Measurements from ENCODE around the gene SERPINA1. TPM values are rescaled to one million over a fixed set of nuclear protein-coding genes. Genes with fewer than 3 reads are reported as not detected.
"Not testable (repeated sequence)": the region's sequence is repeated elsewhere in the genome, so short reads cannot be mapped to it uniquely, and the experiment has no call there.

SERPINA1 gene
- under 1 TPM; 0.27 to 0.55 TPM for total RNA-seq

- POLR2A ChIA-PET: no interaction called here
- CTCF ChIA-PET: no interaction called here
Observed at GRCh38 chr14:94388384-94389103, at the start of gene SERPINA1. TSS of gene SERPINA1 (minus strand) at chr14:94388602. CDS start at chr14:94383237, 5,365 bp downstream.

- ChIA-PET CTCF (no interaction called here), POLR2A (no interaction called here)
Observed at GRCh38 chr14:94428610-94429009, 40.2 kb upstream of the SERPINA1 start.

GRCh38 chr14:94427016-94427613 is 38.7 kb upstream of the SERPINA1 start:
- CTCF ChIA-PET: no interaction called here
- POLR2A ChIA-PET: no interaction called here

GRCh38 chr14:94426526-94426925 is 38.1 kb upstream of the SERPINA1 start:
- ChIA-PET CTCF (no interaction called here), POLR2A (no interaction called here)

GRCh38 chr14:94424371-94424770 is 36.0 kb upstream of the SERPINA1 start:
- ChIA-PET CTCF (no interaction called here), POLR2A (no interaction called here)

- CTCF ChIA-PET: no interaction called here
Observed at GRCh38 chr14:94423453-94424056, 35.2 kb upstream of the SERPINA1 start.

GRCh38 chr14:94421316-94421715 is 32.9 kb upstream of the SERPINA1 start:
- ChIA-PET POLR2A (no interaction called here), CTCF (no interaction called here)

More at GRCh38 chr14:94423453-94424056, 35.2 kb upstream of the SERPINA1 start:
- POLR2A ChIA-PET: no interaction called here

- POLR2A ChIA-PET: interaction anchor here (0.7 kb wide), 1 partner anchor 309 kb away, joined by 3 read pairs; no protein-coding TSS in a partner anchor
- CTCF ChIA-PET: not testable (repeated sequence)
Observed at GRCh38 chr14:94417497-94418205, 29.2 kb upstream of the SERPINA1 start.

- POLR2A ChIA-PET: no interaction called here
- CTCF ChIA-PET: no interaction called here
Observed at GRCh38 chr14:94412671-94413638, 24.6 kb upstream of the SERPINA1 start.

GRCh38 chr14:94411638-94412037 is 23.2 kb upstream of the SERPINA1 start:
- CTCF ChIA-PET: no interaction called here
- POLR2A ChIA-PET: no interaction called here

- CTCF ChIA-PET: not testable (repeated sequence)
Observed at GRCh38 chr14:94409430-94409829, 21.0 kb upstream of the SERPINA1 start.

GRCh38 chr14:94408546-94409095 is 20.2 kb upstream of the SERPINA1 start:
- ChIA-PET POLR2A (no interaction called here), CTCF (interaction anchor here (0.9 kb wide), 1 partner anchor 66 kb away, joined by 3 read pairs; no protein-coding TSS in a partner anchor)

More at GRCh38 chr14:94409430-94409829, 21.0 kb upstream of the SERPINA1 start:
- POLR2A ChIA-PET: not testable (repeated sequence)

- POLR2A ChIA-PET: no interaction called here
Observed at GRCh38 chr14:94407906-94408305, 19.5 kb upstream of the SERPINA1 start.

GRCh38 chr14:94406910-94407309 is 18.5 kb upstream of the SERPINA1 start:
- ChIA-PET POLR2A (no interaction called here), CTCF (no interaction called here)

More at GRCh38 chr14:94407906-94408305, 19.5 kb upstream of the SERPINA1 start:
- CTCF ChIA-PET: interaction anchor here (0.9 kb wide), 1 partner anchor 65 kb away, joined by 3 read pairs; no protein-coding TSS in a partner anchor

- POLR2A ChIA-PET: no interaction called here
- CTCF ChIA-PET: no interaction called here
Observed at GRCh38 chr14:94405486-94405885, 17.1 kb upstream of the SERPINA1 start.

GRCh38 chr14:94404561-94404960 is 16.2 kb upstream of the SERPINA1 start:
- CTCF ChIA-PET: no interaction called here
- POLR2A ChIA-PET: no interaction called here

GRCh38 chr14:94403312-94403932 is 15.0 kb upstream of the SERPINA1 start:
- POLR2A ChIA-PET: no interaction called here

GRCh38 chr14:94401083-94401482 is 12.7 kb upstream of the SERPINA1 start:
- CTCF ChIA-PET: no interaction called here
- POLR2A ChIA-PET: no interaction called here

More at GRCh38 chr14:94403312-94403932, 15.0 kb upstream of the SERPINA1 start:
- CTCF ChIA-PET: no interaction called here

- ChIA-PET POLR2A (no interaction called here), CTCF (no interaction called here)
Observed at GRCh38 chr14:94400422-94400841, 12.0 kb upstream of the SERPINA1 start.

All from activated CD8-positive, alpha-beta memory T cell treated with anti-CD3 and anti-CD28 coated beads for 36 hours (primary cell).